ENCODE results near the gene FAM53B.

FAM53B gene

DNA sequence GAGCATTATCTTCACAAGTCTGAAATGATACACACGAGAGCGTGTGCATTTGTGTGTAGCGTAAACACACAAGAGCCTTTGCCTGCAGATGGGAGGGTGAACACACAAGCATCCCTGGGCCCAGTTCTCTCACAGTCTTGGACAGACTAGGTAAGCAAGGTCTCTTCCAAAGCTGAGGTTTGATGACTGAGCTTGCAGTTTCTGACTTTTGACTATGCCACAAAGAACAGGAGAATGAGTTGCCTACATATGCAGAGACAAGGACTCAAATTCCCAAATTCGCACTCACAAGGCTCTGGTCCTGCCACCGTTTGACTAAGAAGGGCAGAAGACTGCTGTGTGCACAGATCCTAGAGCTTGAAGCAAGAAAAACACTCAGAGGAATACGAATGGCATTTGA is 55.8 kb downstream of the FAM53B start:
- TF ChIP-seq, protein P1, sequence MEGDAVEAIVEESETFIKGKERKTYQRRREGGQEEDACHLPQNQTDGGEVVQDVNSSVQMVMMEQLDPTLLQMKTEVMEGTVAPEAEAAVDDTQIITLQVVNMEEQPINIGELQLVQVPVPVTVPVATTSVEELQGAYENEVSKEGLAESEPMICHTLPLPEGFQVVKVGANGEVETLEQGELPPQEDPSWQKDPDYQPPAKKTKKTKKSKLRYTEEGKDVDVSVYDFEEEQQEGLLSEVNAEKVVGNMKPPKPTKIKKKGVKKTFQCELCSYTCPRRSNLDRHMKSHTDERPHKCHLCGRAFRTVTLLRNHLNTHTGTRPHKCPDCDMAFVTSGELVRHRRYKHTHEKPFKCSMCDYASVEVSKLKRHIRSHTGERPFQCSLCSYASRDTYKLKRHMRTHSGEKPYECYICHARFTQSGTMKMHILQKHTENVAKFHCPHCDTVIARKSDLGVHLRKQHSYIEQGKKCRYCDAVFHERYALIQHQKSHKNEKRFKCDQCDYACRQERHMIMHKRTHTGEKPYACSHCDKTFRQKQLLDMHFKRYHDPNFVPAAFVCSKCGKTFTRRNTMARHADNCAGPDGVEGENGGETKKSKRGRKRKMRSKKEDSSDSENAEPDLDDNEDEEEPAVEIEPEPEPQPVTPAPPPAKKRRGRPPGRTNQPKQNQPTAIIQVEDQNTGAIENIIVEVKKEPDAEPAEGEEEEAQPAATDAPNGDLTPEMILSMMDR (IDR thresholded peaks at IDR 0.05) = no peak

DNA sequence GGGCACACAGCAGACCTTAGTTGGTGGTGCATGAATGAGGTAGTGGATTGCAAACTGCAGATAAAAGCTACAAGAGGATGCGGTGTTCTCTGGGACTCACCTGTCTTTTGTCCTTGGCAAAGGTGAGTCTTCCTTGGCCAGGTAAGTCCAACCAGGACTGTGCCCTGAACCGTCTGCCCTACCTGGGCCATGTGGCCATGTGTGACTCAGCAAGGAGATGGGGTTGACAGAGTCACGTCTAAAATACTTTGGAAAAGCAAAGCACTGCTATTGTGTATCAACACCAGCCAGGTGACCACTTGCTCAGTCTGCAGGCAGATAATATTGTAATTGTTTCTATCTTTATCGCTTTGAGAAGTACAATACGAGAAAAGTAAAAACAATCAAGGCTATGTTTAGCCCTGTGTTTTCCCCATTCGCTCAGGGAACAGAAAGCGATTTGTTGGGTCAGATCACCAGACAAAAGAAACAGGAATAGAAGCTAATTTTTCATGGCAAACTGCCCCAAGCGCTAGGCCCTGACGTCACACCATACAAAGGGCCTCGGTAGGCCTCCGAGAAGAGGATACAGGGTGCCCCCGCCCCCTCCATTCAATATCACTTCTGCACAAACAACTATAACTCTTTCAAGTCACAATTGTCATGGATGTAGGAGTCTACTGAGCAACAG is 57.3 kb downstream of the FAM53B start:
- TF ChIP-seq, protein P1 (IDR thresholded peaks at IDR 0.05) = no peak

GRCh38 chr10:124685261-124685660 is 58.9 kb downstream of the FAM53B start:
- TF ChIP-seq, protein P1 (IDR thresholded peaks at IDR 0.05) = no peak

- TF ChIP-seq, protein P1 (IDR thresholded peaks at IDR 0.05) = no peak
Measured at GRCh38 chr10:124683814-124684213, 60.4 kb downstream of the FAM53B start.

DNA sequence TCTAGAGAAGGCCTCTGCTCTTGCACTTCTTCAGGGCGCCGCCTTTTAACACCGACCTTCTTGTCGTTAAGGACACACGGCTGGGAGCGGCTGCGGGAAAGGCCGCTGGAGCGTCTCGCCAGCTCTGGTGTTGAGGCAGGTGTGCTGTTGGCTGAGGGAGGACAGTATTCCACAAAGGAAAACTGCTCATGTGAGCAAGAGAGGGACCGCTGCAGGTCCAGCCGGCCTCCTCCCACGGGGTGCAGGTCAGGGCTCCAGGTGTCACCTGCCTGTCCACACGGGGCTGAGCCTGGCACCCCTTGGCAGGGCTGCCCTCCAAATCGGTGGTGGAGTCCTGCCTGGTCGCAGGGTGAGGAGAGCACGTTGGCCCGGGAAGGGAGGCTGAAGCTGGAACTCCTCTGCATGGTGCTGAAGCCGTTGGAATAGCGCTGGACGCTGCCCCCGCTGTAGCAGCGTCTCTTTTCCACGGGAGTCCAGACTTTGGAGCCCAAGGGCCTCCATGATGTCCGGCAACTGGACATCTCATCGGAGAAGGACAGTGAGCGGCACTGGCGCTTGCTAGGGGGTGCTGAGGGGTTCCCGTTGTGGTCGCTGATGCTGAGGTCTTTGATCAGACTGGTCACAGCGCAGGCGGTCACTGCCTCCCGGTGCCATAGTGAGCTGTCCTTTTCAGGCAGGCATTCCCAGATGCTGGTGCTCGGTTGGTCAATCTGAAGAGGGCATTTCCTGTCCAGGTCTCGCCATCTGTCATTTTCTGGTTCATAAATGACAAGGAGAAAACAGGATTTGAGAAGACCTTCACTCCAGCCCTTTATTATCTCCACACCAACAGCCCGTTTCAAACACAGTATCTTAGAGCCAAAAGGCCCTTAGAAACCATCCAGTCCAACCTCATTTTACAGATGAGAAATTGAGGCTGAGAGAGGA is 62.3 kb downstream of the FAM53B start:
- TF ChIP-seq, protein P1 (IDR thresholded peaks at IDR 0.05) = no peak

DNA sequence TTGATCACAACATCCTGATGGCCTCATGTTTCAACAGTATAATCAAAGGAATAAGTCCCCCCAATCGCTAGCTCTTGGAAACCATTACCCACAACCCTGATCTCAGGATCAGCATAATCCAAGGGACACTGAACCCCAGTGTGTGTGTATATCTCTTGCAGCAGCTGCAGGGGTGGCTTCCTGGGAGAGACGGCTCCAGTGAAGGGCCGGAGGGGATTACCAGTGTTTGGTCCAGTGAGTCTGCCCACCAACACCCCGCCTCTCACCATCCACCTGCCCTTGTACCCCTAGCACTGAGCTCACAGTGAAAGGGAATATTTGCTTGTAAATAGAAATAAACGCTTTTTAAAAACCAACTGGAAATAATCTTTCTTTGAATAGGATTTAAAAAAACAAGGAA is 63.1 kb downstream of the FAM53B start:
- TF ChIP-seq, protein P1 (IDR thresholded peaks at IDR 0.05) = no peak

GRCh38 chr10:124680675-124681074 is 63.5 kb downstream of the FAM53B start:
- TF ChIP-seq, protein P1 (IDR thresholded peaks at IDR 0.05) = no peak
